CD4-positive, alpha-beta T cell treated with Interleukin-12 subunit alpha and Interleukin-12 subunit beta, for 1 hour (primary cell): ENCODE data around the gene EHD4.

Experiments used
- DNase-seq: peaks from one replicate; pipeline ENCODE4 v3.0.0-alpha.2; 2020

EHD4 gene

GRCh38 chr15:41892621-41893421 is 79.5 kb downstream of the EHD4 start:
- peak; percentile 26 for DNase-seq

DNA sequence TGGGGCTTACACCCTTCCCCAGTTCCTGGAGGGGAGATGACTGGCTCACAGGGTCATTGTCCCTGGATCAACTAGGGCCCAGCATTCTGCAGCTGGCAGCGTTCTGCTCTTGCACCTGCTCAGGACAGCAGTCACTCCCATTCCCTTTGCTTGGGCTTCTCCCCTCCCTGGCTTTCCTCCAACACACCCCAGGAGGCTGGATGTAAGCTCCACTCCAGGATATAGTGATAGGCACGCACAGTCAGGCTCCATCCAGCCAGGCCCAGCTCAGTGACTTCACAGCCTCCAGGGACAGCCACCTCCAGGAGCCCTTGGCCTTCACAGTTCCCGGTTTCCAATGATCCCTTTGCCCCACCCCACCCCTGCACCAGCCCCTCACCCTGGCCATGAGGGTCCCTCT is 80.4 kb downstream of the EHD4 start:
- DNase-seq = no peak

DNA sequence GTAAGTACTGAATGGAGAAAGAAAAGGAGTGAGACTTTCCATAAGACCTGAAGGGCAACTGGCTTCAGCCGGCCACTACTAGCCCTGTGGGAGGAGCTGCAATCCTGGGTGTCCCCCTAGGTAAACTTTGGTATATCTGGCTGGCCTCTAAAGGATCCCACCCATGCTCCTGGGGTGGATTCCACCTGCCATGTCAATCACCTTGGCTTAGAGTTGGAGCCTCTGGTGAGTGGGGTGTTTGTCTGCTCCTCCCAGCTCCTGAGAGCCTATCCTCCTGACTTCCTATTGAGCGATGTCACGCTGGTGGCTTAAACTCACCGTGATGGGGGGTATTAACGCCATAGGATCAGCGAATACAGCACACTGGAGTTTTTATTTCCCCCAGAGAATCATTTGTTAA is 81.1 kb downstream of the EHD4 start:
- no peak for DNase-seq

DNA sequence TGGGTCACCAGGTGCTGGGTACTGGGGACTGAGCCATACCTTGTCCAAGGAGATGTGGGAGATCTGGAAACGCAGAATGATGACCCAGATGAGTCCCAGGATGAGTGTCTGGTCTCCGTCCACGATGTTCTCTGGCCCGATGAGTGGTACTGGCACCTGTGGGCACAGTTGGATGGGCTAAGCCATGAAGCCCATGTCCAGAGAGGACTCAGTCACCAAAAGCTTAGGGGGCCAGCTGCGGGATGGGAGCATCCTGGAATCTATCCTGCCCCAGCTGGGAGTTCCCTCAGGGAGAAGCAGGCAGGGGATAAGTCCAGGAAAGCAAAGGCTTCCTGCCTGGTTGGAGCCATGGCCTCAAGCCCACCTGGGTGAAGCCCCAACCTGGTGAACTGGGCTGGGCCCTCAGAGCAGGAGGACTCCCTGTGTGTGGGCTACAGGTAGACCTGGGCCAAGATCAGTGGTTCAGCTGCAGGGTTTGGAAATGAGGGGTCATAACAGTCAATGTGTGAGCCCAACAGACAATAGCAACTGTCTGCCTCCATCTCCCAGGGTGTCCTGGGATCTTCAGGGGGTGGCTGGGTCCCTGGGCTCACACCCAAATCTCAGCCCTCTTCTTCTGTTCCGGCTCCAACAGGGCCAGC is 82.2 kb downstream of the EHD4 start:
- DNase-seq = no peak

DNA sequence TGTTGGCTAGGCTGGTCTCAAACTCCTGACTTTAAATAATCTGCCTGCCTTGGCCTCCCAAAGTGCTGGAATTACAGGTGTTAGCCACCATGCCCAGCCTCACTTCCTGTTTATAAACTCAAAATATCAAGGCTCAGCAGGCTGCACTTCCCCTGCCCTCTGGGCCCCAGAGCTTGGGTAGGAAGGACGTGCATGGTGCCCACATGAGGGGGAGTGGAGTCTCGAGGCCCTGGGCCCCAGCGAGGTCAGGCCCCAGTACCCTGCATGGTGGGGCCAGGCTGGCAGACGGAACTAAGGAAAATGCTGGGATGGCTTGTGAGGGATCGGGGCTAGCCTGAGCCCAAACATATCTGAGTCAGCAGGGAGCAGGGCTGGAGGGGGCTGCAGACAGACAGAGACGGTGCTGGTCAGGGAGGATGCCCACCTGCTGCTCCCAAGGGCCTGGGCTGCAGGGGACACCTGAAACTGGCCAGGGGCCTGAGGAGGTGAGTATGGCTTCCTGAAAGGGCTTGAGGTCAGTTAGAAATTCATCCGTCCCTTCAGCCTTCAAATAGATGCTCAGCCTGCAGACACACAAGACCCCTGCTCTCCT is 83.6 kb downstream of the EHD4 start:
- no peak for DNase-seq

GRCh38 chr15:41887893-41888292 is 84.5 kb downstream of the EHD4 start:
- no peak for DNase-seq

GRCh38 chr15:41887161-41887560 is 85.2 kb downstream of the EHD4 start:
- DNase-seq = no peak

GRCh38 chr15:41886741-41887140 is 85.6 kb downstream of the EHD4 start:
- DNase-seq = no peak

GRCh38 chr15:41885841-41886240 is 86.5 kb downstream of the EHD4 start:
- no peak for DNase-seq

DNA sequence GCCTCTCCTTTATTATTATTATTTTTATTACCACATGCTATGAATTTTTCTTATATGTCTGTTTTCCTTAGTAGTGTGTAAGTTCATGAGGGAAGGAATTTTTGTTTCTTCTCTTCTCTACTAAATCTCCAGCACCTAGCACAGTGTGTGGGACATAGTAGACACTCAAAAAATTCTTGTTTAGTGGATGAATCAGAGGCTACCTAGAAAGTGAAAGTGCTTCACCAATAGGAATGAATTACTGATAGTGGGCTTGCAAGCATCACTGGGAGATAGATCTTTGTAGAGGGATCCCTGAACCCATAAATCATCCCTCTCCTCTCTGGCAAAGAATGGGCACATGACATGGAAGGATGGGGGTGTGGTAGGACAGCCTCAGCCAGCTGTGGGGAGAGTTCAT is 87.0 kb downstream of the EHD4 start:
- no peak for DNase-seq

DNA sequence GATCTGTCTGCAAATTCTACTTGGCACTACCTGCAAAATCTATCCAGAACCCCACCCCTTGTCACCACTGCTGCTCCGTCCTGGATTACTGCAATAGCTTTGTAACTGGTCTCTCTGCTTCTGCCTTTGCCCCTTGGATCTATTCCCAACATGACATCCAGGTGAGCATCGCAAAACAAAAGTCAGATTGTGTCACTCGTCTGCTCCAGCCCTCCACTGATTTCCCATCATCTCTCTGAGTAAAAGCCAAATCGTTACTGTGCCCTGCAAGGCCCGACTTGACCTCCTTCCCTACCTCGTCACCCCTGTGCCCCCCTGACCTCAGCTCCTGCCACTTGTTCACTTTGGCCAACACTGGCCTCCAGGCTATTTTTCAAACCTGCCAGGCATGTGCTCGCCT is 87.9 kb downstream of the EHD4 start:
- DNase-seq = no peak

- no peak for DNase-seq
These were observed 88.9 kb downstream of the EHD4 start for GRCh38 chr15:41883484-41883825.

- DNase-seq = no peak
These were observed 89.5 kb downstream of the EHD4 start for GRCh38 chr15:41882689-41883483.

GRCh38 chr15:41881920-41882688 is 90.3 kb downstream of the EHD4 start:
- no peak for DNase-seq

GRCh38 chr15:41881550-41881919 is 90.8 kb downstream of the EHD4 start:
- DNase-seq = no peak

DNA sequence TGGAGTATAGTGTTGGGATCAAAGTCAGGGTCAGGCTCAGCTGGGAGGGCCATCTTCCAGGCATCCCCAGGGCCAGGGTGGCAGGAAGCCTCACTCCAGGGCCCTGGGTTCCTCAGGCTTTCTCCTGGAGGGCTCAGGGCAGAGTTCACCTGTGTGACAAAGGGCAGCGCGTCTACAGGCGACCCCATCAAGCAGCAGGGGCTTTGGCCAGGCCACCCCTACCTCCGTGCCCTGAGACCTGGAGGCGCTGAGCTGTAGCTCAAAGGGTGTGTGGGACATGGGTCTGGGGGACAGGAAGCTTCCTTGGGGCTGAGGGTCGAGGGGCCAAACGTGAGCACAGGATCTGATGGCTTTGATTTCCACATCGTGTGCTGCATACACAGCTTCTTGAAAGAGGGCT is 91.3 kb downstream of the EHD4 start:
- no peak for DNase-seq

GRCh38 chr15:41880156-41880877 is 92.0 kb downstream of the EHD4 start:
- no peak for DNase-seq

DNA sequence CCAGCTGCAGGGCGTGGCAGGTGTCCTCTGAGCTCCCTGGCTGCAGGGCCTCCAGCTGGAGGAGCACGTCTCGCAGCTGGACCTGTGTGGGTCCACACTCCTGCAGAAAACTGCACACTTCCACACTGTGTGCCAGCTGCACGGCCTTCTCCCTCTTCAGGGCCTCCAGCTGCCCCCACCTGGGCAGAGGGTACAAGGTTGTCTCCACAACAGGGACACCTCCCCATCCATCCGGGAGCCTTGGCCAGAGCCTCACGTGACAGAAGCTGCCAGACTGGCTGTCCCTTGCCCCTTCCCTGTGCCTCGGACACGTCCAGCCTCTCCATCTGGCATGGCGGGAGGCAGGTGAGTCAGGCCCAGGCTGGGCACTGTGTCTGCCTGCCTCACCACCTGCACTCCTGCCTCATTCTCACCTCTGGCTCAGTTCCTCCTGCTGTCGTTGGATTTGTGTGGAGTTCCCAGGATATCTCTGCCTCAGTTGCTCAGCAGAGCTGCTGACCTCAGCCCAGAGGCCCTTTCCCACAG is 93.0 kb downstream of the EHD4 start:
- DNase-seq = no peak

DNA sequence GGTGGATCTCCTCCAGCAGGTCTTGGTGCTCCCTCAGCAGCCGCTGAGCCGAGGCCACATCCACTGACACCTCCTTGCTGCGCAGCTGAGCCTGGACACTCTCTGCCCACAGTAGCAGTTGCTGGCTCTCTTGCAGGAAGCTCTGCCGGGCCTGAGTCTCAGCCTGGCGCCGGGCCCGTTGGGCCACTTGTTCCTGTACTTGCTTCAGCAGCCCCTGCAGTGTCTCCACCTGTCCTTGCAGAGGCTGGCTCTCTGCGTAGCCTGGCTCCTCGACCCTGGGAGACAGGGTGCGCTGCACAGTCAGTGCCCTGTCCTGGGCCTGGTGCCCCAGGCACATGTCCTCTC is 94.0 kb downstream of the EHD4 start:
- DNase-seq = no peak

- no peak for DNase-seq
These were observed 94.6 kb downstream of the EHD4 start for GRCh38 chr15:41877631-41878354.

DNA sequence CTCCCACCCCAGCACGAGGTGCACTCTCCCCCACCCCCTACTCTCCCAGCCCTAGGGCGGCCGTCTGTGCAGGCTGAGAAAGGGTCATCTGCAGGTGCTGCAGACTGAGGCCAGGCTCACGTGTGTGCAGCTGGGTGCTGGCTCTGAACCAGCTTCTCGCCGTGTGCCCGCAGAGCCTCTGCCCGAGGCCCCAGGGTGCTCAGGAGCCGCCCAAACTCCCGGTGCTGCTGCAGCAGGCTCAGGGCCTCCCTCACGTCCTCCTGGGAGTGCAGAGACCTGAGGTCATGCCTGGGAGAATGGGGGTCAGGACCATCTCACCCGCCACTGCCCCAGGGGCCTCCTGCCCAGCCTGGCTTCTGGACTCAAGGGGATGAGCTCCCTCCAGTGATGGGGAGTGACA is 95.7 kb downstream of the EHD4 start:
- DNase-seq = no peak
